Skin of body (tissue), 2 donors: ENCODE results near the gene P4HA2. TPM values are rescaled to one million over a fixed set of nuclear protein-coding genes. Genes with fewer than 3 reads are reported as not detected.

Experiments used
- DNase-seq: peaks from one replicate; lab custom pipeline; 2025; lab: John Stamatoyannopoulos, UW
- total RNA-seq: library from RNA; depleted of rRNA; stranded (reverse); fragments of >200 nt; gene quantifications from one replicate; pipeline ENCODE4 v1.2.3, GENCODE V29; 2014

P4HA2 gene
- total RNA-seq, 1 donor from 2014 or later = 88.9 TPM

DNA sequence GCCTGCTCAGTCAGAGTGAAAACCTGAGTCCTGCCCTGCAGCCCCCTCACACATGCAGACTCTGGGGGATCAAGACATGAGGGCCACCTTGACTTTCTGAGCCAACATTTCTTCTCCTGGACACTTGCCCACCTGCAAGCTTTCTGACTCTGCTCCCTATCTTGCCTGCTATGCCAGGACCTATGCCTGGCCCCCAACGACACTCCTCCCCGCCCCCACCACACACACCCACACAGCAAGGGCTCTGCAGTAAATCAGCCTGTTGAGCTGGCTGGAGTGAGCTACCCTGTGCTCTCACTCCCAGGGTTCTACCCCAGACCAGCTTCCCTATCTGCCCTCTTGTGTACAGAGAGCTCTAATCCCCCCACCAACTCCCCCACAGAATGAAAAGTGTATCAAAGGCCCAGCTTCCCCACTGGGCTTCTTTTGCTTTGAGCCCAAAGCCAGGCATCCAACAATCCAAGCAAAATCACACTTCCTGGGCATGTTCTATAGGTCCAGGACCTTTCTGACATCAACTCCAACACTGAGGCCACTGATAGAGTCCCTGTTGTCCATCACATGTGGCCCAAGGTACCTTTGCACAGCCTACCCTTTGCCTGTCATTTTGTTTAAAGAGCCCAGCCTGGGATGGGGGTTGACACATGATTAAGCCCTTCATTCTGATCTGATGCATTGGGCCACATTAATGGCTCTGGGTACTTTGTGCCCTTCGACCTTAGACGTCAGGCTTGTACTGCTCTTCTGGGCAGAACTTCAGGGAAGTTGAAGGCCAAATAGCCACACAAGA, 37.1 kb upstream of the P4HA2 start:
- DNase-seq = no peak

- DNase-seq = no peak
Observed at GRCh38 chr5:132263548-132264261, 36.1 kb upstream of the P4HA2 start.

GRCh38 chr5:132262882-132263547, 35.4 kb upstream of the P4HA2 start:
- no peak for DNase-seq

- DNase-seq = no peak
Observed at GRCh38 chr5:132261881-132262845, 34.5 kb upstream of the P4HA2 start.

GRCh38 chr5:132260714-132261551, 33.3 kb upstream of the P4HA2 start:
- no peak for DNase-seq

DNA sequence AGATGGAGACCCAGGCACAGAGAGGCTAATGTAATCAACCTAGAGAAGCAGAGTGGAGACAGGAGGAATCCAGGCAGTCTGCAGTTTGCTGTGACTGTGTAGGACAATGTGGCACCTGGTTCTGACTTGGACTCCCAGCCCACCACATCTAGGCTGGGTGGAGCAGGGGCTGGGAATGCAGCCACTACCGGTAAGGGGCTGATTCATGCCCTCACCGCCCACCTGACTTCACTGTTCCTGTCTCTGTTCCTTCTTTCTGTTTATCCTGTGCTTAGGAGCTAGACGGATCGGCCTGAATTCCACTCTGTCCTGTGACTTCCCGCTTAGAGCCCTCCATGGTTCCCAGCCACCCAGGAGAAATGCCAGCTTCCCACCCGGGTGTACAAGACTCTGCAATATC, 32.4 kb upstream of the P4HA2 start:
- DNase-seq = no peak

GRCh38 chr5:132259069-132259851, 31.6 kb upstream of the P4HA2 start:
- peak; percentile 72 for DNase-seq

DNA sequence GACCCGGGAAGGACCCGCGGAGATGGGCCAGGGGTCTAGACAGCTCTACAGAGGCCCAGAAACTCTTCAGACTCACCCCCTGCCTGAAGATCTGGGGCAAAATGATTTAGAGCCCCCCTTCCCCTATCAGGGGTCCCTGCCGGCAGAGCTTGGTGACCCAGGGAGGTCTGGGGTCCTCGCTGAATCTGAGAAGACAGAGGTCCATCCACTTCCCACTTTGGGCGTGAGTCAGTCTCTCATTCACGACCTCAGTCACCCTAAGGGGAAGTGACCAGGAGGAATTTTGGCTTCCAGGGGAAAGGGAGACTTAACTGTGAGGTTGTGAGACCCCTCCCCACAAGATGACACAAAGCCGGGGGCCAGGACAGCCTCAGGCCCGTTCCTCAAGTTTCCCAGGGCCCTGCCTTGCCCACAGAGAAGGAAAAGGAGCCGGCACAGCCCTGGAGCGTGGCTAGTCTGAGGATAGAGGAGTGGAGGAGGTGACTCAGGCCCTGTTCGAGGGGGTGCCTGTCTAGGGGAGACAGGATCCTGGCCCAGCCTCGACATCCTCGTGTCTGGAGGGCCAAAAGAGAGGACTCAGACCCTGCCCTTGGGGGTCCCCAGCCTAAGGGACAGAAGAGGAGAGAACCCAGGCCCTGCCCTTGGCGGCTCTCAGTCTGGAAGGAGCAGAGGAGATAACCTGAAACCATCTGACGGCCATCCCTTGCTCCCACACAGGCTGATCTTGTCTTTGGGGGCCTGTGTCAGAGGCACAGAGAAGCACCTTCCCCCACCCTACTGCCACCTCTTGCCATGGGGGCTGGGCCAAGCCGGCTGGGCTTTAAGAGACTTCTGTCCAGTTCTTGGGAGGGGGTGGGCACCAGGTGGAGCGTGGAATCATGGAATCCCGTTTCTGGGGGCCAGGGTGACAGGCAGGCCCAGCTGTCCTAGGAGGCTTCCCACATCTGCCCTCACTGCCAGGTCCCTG, 30.7 kb upstream of the P4HA2 start:
- DNase-seq = peak; percentile 46

GRCh38 chr5:132257131-132258101, 29.8 kb upstream of the P4HA2 start, which contains the start of gene PDLIM4:
Gene PDLIM4, plus strand, starts transcription at chr5:132257696. Its CDS starts 39 bp downstream, at chr5:132257735.
- DNase-seq = no peak

- no peak for DNase-seq
Observed at GRCh38 chr5:132256783-132257130, 29.1 kb upstream of the P4HA2 start.

- no peak for DNase-seq
Observed at GRCh38 chr5:132256086-132256782, 28.6 kb upstream of the P4HA2 start.

DNA sequence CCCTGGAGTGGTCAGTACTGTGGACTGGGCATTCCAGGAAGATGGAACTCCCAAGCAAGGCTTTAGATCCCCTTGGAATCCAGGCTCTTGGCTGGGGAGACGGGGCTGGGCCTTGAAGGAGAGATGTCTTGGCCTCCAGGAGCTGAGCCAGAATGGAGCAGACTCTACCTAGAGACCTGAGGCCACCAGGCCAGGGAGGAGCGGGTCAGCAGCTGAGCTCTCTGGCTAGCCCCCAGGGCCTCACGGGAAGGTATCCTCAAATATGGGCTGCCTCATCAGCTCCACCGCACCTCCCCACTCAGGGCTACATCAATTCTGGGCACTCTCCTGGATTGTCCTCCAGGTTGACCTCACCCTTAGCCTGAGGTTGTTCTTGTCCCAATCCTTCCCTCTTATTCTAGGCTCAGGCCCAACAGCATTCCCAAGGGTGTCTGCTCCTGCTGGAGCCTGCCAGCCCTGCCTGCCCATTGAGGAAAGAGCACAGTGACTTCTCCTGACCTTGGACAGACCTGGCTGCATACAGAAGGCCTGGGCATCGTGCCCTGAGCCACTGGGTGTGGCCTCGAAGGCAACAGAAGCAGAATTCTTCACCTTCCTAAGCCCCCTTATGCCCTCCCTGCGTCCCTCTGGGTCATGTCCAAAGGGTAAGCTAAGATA, 26.8 kb upstream of the P4HA2 start:
- no peak for DNase-seq

GRCh38 chr5:132253452-132254320, 26.0 kb upstream of the P4HA2 start:
- DNase-seq = no peak

GRCh38 chr5:132253008-132253441, 25.4 kb upstream of the P4HA2 start:
- no peak for DNase-seq

DNA sequence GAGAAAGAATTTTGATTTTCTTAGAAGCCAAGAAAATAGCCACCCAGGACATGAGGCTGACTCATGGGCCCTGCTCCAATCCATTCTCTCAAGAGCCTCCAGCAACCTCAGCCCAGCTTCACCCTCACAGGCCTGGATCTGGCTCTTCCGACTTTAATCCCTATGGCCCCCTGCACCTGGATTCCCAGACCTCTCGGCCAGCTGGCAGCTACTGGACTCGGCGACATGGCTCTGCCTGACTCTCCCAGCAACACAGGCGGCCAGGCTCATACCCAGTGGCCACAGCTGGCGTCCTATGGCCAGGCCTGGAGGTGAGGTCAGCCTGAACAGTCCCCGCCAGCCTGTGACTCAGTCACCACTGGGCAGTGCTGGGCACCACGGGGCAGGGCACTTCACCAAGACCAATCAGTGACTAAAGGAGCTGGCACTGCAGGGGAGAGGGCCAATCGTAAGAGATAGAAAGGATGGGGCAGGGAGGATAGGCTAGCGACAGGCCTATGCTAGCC, 23.6 kb upstream of the P4HA2 start:
- no peak for DNase-seq
